Smooth muscle cell (in vitro differentiated cells): ENCODE data around the gene RNF19B. TPM values are rescaled to one million over a fixed set of nuclear protein-coding genes. Genes with fewer than 3 reads are reported as not detected.

ENCODE experiments used
- DNase-seq: peaks from one replicate; lab custom pipeline; 2025; ENCODE audit not compliant: unreplicated experiment; lab: John Stamatoyannopoulos, UW
- H2AFZ ChIP-seq: fragments of 200-600 bp; sonication (generic); 2 replicates; pipeline ENCODE4 v1.6.0; 2016; ENCODE audit warnings: antibody characterized with exemption, low read depth, mild to moderate bottlenecking
- H3F3A ChIP-seq: fragments of 200-600 bp; sonication (generic); 2 replicates; pipeline ENCODE4 v1.6.0; 2017; ENCODE audit warnings: antibody characterized with exemption, low read depth
- H3K27ac ChIP-seq: fragments of 200-600 bp; sonication (generic); 2 replicates; pipeline ENCODE4 v1.5.1; 2016; ENCODE audit warnings: low read depth, mild to moderate bottlenecking
- H3K27me3 ChIP-seq: fragments of 200-600 bp; sonication (generic); 2 replicates; pipeline ENCODE4 v1.6.1; 2016; ENCODE audit warnings: low read depth, mild to moderate bottlenecking
- H3K36me3 ChIP-seq: fragments of 200-600 bp; sonication (generic); 2 replicates; pipeline ENCODE4 v1.5.1; 2016; ENCODE audit warnings: low read depth
- H3K4me1 ChIP-seq: fragments of 200-600 bp; sonication (generic); 2 replicates; pipeline ENCODE4 v1.5.1; 2016; ENCODE audit warnings: low read depth
- H3K4me2 ChIP-seq: fragments of 200-600 bp; sonication (generic); 2 replicates; pipeline ENCODE4 v1.6.0; 2016; ENCODE audit warnings: mild to moderate bottlenecking
- H3K4me3 ChIP-seq: fragments of 200-600 bp; sonication (generic); 2 replicates; pipeline ENCODE4 v1.5.1; 2016; ENCODE audit warnings: mild to moderate bottlenecking
- H3K79me2 ChIP-seq: fragments of 200-600 bp; sonication (generic); 2 replicates; pipeline ENCODE4 v1.6.0; 2016; ENCODE audit warnings: low read depth, mild to moderate bottlenecking
- H3K9ac ChIP-seq: fragments of 200-600 bp; sonication (generic); 2 replicates; pipeline ENCODE4 v1.6.0; 2016; ENCODE audit warnings: low read depth
- H3K9me3 ChIP-seq: fragments of 200-600 bp; sonication (generic); replicated peaks from 2 replicates; pipeline ENCODE4 v1.5.1; 2016; ENCODE audit warnings: low read depth
- H4K20me1 ChIP-seq: fragments of 200-600 bp; sonication (generic); 2 replicates; pipeline ENCODE4 v1.6.0; 2016; ENCODE audit warnings: low read depth
- CTCF ChIP-seq: fragments of 200-600 bp; sonication (generic); IDR thresholded peaks from 2 replicates; pipeline ENCODE4 v1.5.1; 2017; ENCODE audit warnings: borderline replicate concordance, mild to moderate bottlenecking, antibody characterized with exemption; ENCODE audit not compliant: insufficient read depth, poor library complexity, severe bottlenecking
- WGBS: methylation state at CpG from one replicate; pipeline ENCODE4 v1.1.7; 2016; ENCODE audit warnings: low lambda C conversion rate; 5-methylcytosine and 5-hydroxymethylcytosine counted together
- polyA plus RNA-seq: library from polyadenylated mRNA; unstranded; fragments of >200 nt; fragmentation: Nextera tagmentation; extraction: Ambion mirVana; gene quantifications from 2 replicates; pipeline ENCODE4 v1.2.1, GENCODE V29; 2016
- total RNA-seq: library from RNA; depleted of rRNA; stranded (reverse); fragments of >200 nt; gene quantifications from 2 replicates; pipeline ENCODE4 v1.2.3, GENCODE V29; 2014

The RNF19B gene
- total and polyA plus RNA-seq, 2 experiments from 2014 or later, result 11.2 to 12.3 TPM

DNA sequence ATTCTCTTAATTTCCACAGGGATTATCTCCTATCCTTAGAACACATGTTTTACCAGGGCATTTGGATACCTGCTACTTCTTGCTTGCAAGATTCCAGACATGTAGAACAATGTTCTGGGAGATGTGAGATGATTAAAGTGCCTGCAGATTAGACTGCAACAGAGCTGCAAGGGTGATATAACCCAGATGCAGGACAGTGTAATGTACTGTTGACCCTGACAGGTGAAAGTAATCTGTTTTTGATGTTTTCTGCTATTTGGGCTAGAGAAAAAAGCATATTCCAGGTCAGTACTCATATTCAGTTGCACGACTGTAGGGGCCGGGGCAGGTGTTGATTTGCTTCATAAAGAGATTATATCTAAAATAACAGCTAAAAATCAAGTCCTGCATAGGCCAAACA is 36.3 kb downstream of the RNF19B start:
- no peaks in the 10 kb centered on the region for H3K79me2 ChIP-seq
- no peak overlapping the region for H3K9ac ChIP-seq
- no peak for TF ChIP-seq CTCF
- H4K20me1 ChIP-seq, result no peaks in the 10 kb centered on the region
- H3K4me2 ChIP-seq, result no peak overlapping the region
- no peak for DNase-seq
- no peak overlapping the region for H2AFZ ChIP-seq
- no peak overlapping the region for H3K27ac ChIP-seq
- H3K4me1 ChIP-seq, result peaks cover 17% of the 10 kb centered on the region
- no peaks in the 10 kb centered on the region for H3K9me3 ChIP-seq
- WGBS, result 87% methylated on average over 2 of the region's 2 CpGs
- no peak overlapping the region for H3K4me3 ChIP-seq
- no peaks in the 10 kb centered on the region for H3F3A ChIP-seq
- H3K27me3 ChIP-seq, result no peaks in the 10 kb centered on the region
- no peaks in the 10 kb centered on the region for H3K36me3 ChIP-seq

GRCh38 chr1:32927441-32927840 is 37.2 kb downstream of the RNF19B start:
- DNase-seq, result no peak
- no peaks in the 10 kb centered on the region for H3F3A ChIP-seq
- no peak for TF ChIP-seq CTCF
- H3K9ac ChIP-seq, result no peak overlapping the region
- H3K36me3 ChIP-seq, result no peaks in the 10 kb centered on the region
- no peaks in the 10 kb centered on the region for H3K79me2 ChIP-seq
- H3K9me3 ChIP-seq, result no peaks in the 10 kb centered on the region
- H3K27ac ChIP-seq, result no peak overlapping the region
- H3K4me3 ChIP-seq, result no peak overlapping the region
- no peaks in the 10 kb centered on the region for H3K27me3 ChIP-seq
- no peak overlapping the region for H2AFZ ChIP-seq
- no peaks in the 10 kb centered on the region for H4K20me1 ChIP-seq
- H3K4me1 ChIP-seq, result peaks cover 17% of the 10 kb centered on the region
- no peak overlapping the region for H3K4me2 ChIP-seq
- 95% methylated on average over 2 of the region's 2 CpGs for WGBS

GRCh38 chr1:32926562-32926961 is 38.0 kb downstream of the RNF19B start:
- no peak overlapping the region for H3K9ac ChIP-seq
- no peaks in the 10 kb centered on the region for H3K36me3 ChIP-seq
- H3K27ac ChIP-seq, result no peak overlapping the region
- no peak for TF ChIP-seq CTCF
- WGBS, result 61% methylated on average over 6 of the region's 6 CpGs
- no peaks in the 10 kb centered on the region for H3K9me3 ChIP-seq
- H3F3A ChIP-seq, result no peaks in the 10 kb centered on the region
- H4K20me1 ChIP-seq, result no peaks in the 10 kb centered on the region
- H3K79me2 ChIP-seq, result no peaks in the 10 kb centered on the region
- H3K4me3 ChIP-seq, result no peak overlapping the region
- no peak overlapping the region for H3K4me2 ChIP-seq
- no peaks in the 10 kb centered on the region for H3K27me3 ChIP-seq
- H3K4me1 ChIP-seq, result peaks cover 17% of the 10 kb centered on the region
- DNase-seq, result no peak
- H2AFZ ChIP-seq, result no peak overlapping the region

DNA sequence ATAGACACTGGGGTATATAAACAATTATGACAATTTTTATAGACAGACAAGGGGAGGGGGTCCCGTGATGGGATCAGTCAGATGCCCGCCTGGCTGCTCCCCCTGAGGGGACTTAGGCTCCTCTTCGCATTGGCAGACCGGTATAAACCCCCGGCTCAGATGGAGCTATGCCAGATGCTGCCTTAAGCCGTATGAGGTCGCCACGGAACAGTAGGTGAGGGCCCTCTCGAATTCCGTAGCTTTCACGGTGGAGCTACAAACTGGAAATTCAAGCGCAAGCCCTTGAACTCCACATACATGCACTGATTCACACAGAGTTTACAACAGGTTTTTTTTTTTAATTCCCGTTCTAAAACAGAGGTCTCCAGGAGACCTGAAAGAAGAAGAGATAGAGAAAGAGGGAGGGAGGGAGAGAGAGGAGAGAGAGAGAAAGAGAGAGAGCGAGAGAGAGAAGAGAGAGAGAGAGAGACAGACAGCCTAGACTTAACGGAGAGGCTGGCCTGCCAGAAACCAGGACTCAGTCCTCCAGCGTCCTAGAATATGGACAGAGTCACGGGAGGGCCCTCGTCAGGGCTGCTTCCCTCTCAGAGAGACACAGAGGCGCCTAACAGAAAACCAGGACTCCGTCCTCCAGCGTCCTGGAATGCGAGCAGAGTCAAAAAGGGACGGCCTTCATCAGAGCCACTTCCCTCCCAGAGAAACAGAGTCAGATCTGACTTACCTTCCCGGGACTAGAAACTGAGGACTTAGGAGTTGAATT is 39.0 kb downstream of the RNF19B start:
- Histone ChIP-seq H3K36me3 (no peaks in the 10 kb centered on the region), H3K4me3 (peak overlapping the region; percentile 37), H3K79me2 (no peaks in the 10 kb centered on the region), H3K27me3 (no peaks in the 10 kb centered on the region), H3K27ac (peak overlapping the region; percentile 29), H4K20me1 (no peaks in the 10 kb centered on the region), H3K9me3 (no peaks in the 10 kb centered on the region), H3K9ac (peak overlapping the region; percentile 19), H2AFZ (peak overlapping the region; percentile 95), H3K4me2 (peak overlapping the region; percentile 83), H3F3A (no peaks in the 10 kb centered on the region), H3K4me1 (peaks cover 17% of the 10 kb centered on the region)
- no peak for TF ChIP-seq CTCF
- WGBS, result 9% methylated on average over 23 of the region's 24 CpGs
- peak; percentile 15 for DNase-seq
